Measurements from ENCODE around the gene SPC25. TPM values are rescaled to one million over a fixed set of nuclear protein-coding genes. Genes with fewer than 3 reads are reported as not detected.

Gene SPC25
- total and polyA plus RNA-seq, 2 of the 13 experiments (the other 11 are each of a cell fraction or from before 2014, with no cell fraction given), result 11.3 to 26.5 TPM

DNA sequence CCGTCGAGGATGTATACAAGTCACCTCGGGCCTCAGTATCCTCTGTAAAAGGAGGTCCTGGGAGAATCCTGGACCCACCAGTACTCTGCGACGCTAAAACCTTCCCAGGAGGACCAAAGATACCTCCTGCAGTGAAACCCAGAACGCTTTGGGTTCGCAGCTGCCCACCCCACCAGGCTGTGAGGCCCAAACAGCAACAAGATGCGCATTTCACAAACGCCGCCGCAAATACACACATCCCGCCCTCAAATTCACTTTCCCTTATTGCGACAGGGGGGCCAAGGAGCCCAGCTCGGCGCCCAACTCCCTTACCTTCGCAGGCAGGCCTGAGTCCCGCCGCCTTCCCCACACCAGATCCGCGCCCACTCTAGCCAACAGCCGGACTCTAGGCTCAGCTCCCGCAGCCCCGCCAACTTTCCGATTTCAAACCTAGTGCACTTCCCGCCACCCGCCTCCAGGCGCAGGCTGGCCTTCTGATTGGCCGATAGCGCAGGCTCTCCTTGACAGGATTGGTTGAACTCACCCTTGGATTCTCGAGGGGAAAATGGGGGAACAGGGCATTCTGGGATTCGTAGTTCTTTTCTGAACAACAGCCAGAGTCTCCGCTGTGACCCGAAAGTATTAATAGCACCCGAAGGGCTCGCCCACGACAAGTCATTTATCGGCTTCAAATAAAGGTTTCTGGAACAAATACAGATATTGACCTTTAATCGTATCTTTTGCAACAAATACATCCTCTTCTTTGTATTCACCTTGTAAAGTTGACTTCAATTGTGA is at the start of gene SPC25 (continued):
- TF ChIP-seq, protein P1, sequence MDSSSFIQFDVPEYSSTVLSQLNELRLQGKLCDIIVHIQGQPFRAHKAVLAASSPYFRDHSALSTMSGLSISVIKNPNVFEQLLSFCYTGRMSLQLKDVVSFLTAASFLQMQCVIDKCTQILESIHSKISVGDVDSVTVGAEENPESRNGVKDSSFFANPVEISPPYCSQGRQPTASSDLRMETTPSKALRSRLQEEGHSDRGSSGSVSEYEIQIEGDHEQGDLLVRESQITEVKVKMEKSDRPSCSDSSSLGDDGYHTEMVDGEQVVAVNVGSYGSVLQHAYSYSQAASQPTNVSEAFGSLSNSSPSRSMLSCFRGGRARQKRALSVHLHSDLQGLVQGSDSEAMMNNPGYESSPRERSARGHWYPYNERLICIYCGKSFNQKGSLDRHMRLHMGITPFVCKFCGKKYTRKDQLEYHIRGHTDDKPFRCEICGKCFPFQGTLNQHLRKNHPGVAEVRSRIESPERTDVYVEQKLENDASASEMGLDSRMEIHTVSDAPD (CRISPR knock-in tag; IDR thresholded peaks at IDR 0.05), result no peak
- TF ChIP-seq GATA4 (IDR thresholded peaks at IDR 0.05; ENCODE audit: borderline replicate concordance, low read depth), result no peak
- TF ChIP-seq, protein P2, sequence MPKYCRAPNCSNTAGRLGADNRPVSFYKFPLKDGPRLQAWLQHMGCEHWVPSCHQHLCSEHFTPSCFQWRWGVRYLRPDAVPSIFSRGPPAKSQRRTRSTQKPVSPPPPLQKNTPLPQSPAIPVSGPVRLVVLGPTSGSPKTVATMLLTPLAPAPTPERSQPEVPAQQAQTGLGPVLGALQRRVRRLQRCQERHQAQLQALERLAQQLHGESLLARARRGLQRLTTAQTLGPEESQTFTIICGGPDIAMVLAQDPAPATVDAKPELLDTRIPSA (CRISPR knock-in tag; IDR thresholded peaks at IDR 0.05; ENCODE audit: borderline replicate concordance), result no peak; the same call in 1 of the 2 replicates
- no peak for TF ChIP-seq GTF3A (CRISPR knock-in tag; conservative IDR thresholded peaks at IDR 0.05)
- no peak for TF ChIP-seq ZNF180 (CRISPR knock-in tag; IDR thresholded peaks at IDR 0.05; ENCODE audit: borderline replicate concordance, low read depth)
- no peak for TF ChIP-seq ZBTB33 (CRISPR knock-in tag; IDR thresholded peaks at IDR 0.05)
- peak; percentile 82; the same call in 1 of the 2 replicates for TF ChIP-seq HOXA5 (CRISPR knock-in tag; IDR thresholded peaks at IDR 0.05)
- no peak for TF ChIP-seq TCF12 (IDR thresholded peaks at IDR 0.05)
- peak; percentile 14; the same call in 1 of the 2 replicates for TF ChIP-seq TCF12 (CRISPR knock-in tag; IDR thresholded peaks at IDR 0.05)
- no peak for TF ChIP-seq KIAA2018 (CRISPR knock-in tag; IDR thresholded peaks at IDR 0.05; ENCODE audit: borderline replicate concordance)
- peak; percentile 57; the same call in 1 of the 2 replicates for TF ChIP-seq RXRA (CRISPR knock-in tag; IDR thresholded peaks at IDR 0.05)
- 0 out of 2 replicates have a peak, but pooled peaks have one; percentile 67 for TF ChIP-seq ZFP1 (CRISPR knock-in tag; IDR thresholded peaks at IDR 0.05)
- TF ChIP-seq ZNF816 (CRISPR knock-in tag; IDR thresholded peaks at IDR 0.05; ENCODE audit: borderline replicate concordance), result no peak; the same call in 1 of the 2 replicates
- TF ChIP-seq NFE2L2 (IDR thresholded peaks at IDR 0.05; ENCODE audit: low read length), result no peak
- TF ChIP-seq KLF11 (CRISPR knock-in tag; IDR thresholded peaks at IDR 0.05), result peak; percentile 85; the same call in 1 of the 2 replicates
- TF ChIP-seq EP300 (IDR thresholded peaks at IDR 0.05; ENCODE audit: low read depth in 2 of 2, low read length in 2 of 2), result no peak
- no peak for TF ChIP-seq EP300 (CRISPR knock-in tag; IDR thresholded peaks at IDR 0.05; ENCODE audit: borderline replicate concordance)

All from HepG2 (cell line).